HCT116 (cell line): Measurements from ENCODE around the gene LGALS7. TPM values are rescaled to one million over a fixed set of nuclear protein-coding genes. Genes with fewer than 3 reads are reported as not detected.
"Not testable (repeated sequence)": the region's sequence is repeated elsewhere in the genome, so short reads cannot be mapped to it uniquely, and the experiment has no call there.

Experiments used
- ATAC-seq: fragments of 200-7000 bp; cut with Tn5 transposase; 2 replicates; pipeline ENCODE4 v1.9.1; 2020; ENCODE audit warnings: mild to moderate bottlenecking, moderate library complexity
- BruUV-seq: library from RNA; stranded (reverse); fragments of 400-500 nt; replicated peaks from 2 replicates; lab custom pipeline; 2021; lab: Mats Ljungman, UMichigan
- CTCF ChIA-PET: fragments of 300-600 bp; sonication (Branson Sonifier 250); formaldehyde crosslinking; loops from one replicate; lab custom pipeline; 2021; ENCODE audit warnings: antibody characterized with exemption; lab: Charles Lee
- POLR2A ChIA-PET: fragments of 300-600, 350-600 bp; sonication (Branson Sonifier 250); formaldehyde crosslinking; loops from one replicate; lab custom pipeline; 2021; ENCODE audit warnings: antibody characterized with exemption; lab: Charles Lee
- RAD21 ChIA-PET, 2 experiments: fragments of 300-600 bp; sonication (Branson Sonifier 250); formaldehyde crosslinking; loops; one replicate each; lab custom pipeline; 2023; ENCODE audit warnings: low total read pairs in 2 of 2; ENCODE audit not compliant: uncharacterized antibody in 2 of 2, unreplicated experiment in 2 of 2, low non-redundant PET in 1 of 2; lab: Charles Lee
- DNase-seq: peaks from one replicate; pipeline ENCODE4 v3.0.0-alpha.2; 2010; ENCODE audit warnings: low read depth, low spot score
- H2AFZ ChIP-seq: fragments of 200-600 bp; shearing (Covaris generic), sonication (generic); 2 replicates; pipeline ENCODE4 v1.6.1; 2017; ENCODE audit warnings: low read depth, mixed run types, mixed read lengths, antibody characterized with exemption, low read length; ENCODE audit not compliant: poor library complexity, severe bottlenecking
- H3K27ac ChIP-seq: 2 replicates; pipeline ENCODE4 v1.5.1; 2012; ENCODE audit warnings: low read depth, low read length
- H3K27me3 ChIP-seq: fragments of 200-600 bp; sonication (generic); 2 replicates; pipeline ENCODE4 v1.6.1; 2016; ENCODE audit warnings: mixed run types, low read length, mixed read lengths; ENCODE audit not compliant: insufficient read depth
- H3K36me3 ChIP-seq, 2 experiments: fragments of 200-500 bp in 1 of 2; fragments of 200-600 bp in 1 of 2; sonication (Bioruptor generic) in 1 of 2; sonication (generic) in 1 of 2; 2 replicates each; pipeline versions ENCODE4 v1.5.1 to v1.6.1; 2014 to 2016; ENCODE audit warnings: low read length in 2 of 2, inconsistent platforms in 1 of 2, mixed read lengths in 1 of 2, mixed run types in 1 of 2; ENCODE audit not compliant: insufficient read depth in 2 of 2, control insufficient read depth in 1 of 2
- H3K4me1 ChIP-seq, 2 experiments: fragments of 200-600 bp in 1 of 2; sonication (generic) in 1 of 2; 2 replicates each; pipeline versions ENCODE4 v1.5.1 to v1.6.1; 2012 to 2017; ENCODE audit warnings: low read length in 2 of 2, inconsistent platforms in 1 of 2, mild to moderate bottlenecking in 1 of 2, mixed read lengths in 1 of 2, mixed run types in 1 of 2, moderate library complexity in 1 of 2; ENCODE audit not compliant: insufficient read depth in 2 of 2, control insufficient read depth in 1 of 2
- H3K4me2 ChIP-seq: fragments of 200-600 bp; sonication (generic); 2 replicates; pipeline ENCODE4 v1.6.1; 2017; ENCODE audit warnings: mixed run types, low read length, mixed read lengths
- H3K4me3 ChIP-seq, 2 experiments: fragments of 200-600 bp in 1 of 2; sonication (generic) in 1 of 2; replicated peaks in 1 of 2; 2 replicates each; pipeline ENCODE4 v1.5.1; 2011 to 2016; ENCODE audit warnings: low read length in 2 of 2, control low read depth in 1 of 2, low read depth in 1 of 2, mild to moderate bottlenecking in 1 of 2, mixed read lengths in 1 of 2, mixed run types in 1 of 2
- H3K79me2 ChIP-seq: fragments of 200-600 bp; sonication (generic); 2 replicates; pipeline ENCODE4 v1.6.1; 2017; ENCODE audit warnings: mild to moderate bottlenecking, mixed run types, low read length, moderate library complexity, mixed read lengths; ENCODE audit not compliant: insufficient read depth
- H3K9ac ChIP-seq: fragments of 200-600 bp; sonication (generic); 2 replicates; pipeline ENCODE4 v1.6.1; 2016; ENCODE audit warnings: low read length, mixed read lengths
- H3K9me2 ChIP-seq: fragments of 200-600 bp; sonication (generic), shearing (Covaris generic); 2 replicates; pipeline ENCODE4 v1.6.1; 2017; ENCODE audit warnings: mixed run types, mild to moderate bottlenecking, moderate library complexity; ENCODE audit not compliant: insufficient read depth
- H3K9me3 ChIP-seq, 2 experiments: fragments of 200-500 bp in 1 of 2; fragments of 200-600 bp in 1 of 2; sonication (Bioruptor generic) in 1 of 2; sonication (generic) in 1 of 2; 2 replicates each; pipeline ENCODE4 v1.6.1; 2014 to 2017; ENCODE audit warnings: low read length in 2 of 2, mixed read lengths in 2 of 2, inconsistent platforms in 1 of 2, low read depth in 1 of 2, mild to moderate bottlenecking in 1 of 2, mixed run types in 1 of 2, moderate library complexity in 1 of 2; ENCODE audit not compliant: control insufficient read depth in 1 of 2, insufficient read depth in 1 of 2
- H4K20me1 ChIP-seq: fragments of 200-600 bp; sonication (generic), shearing (Covaris generic); 2 replicates; pipeline ENCODE4 v1.6.1; 2017; ENCODE audit warnings: mixed run types, mild to moderate bottlenecking, moderate library complexity; ENCODE audit not compliant: insufficient read depth
- CBX3 ChIP-seq: IDR thresholded peaks from 2 replicates; pipeline ENCODE4 v1.6.1; 2012; ENCODE audit warnings: low read depth
- EGR1 ChIP-seq: IDR thresholded peaks from 2 replicates; pipeline ENCODE4 v1.6.1; 2012; ENCODE audit warnings: low read depth
- ELF1 ChIP-seq: IDR thresholded peaks from 2 replicates; pipeline ENCODE4 v1.6.1; 2012; ENCODE audit warnings: low read depth, borderline replicate concordance
- EZH2 ChIP-seq: fragments of 200-600 bp; sonication (generic); IDR thresholded peaks from 2 replicates; pipeline ENCODE4 v1.6.1; 2017; ENCODE audit warnings: antibody characterized with exemption, mixed run types
- EZH2phosphoT487 ChIP-seq: fragments of 200-600 bp; IDR thresholded peaks from 2 replicates; pipeline ENCODE4 v1.6.1; 2018; ENCODE audit warnings: antibody characterized with exemption, borderline replicate concordance
- JUND ChIP-seq: IDR thresholded peaks from 2 replicates; pipeline ENCODE4 v1.6.1; 2012
- POLR2A ChIP-seq: IDR thresholded peaks from 2 replicates; pipeline ENCODE4 v1.7.0; 2011; ENCODE audit warnings: borderline replicate concordance; ENCODE audit not compliant: insufficient read depth, insufficient read length; ENCODE audit errors: extremely low read depth
- RAD21 ChIP-seq: IDR thresholded peaks from 2 replicates; pipeline ENCODE4 v1.6.1; 2012; ENCODE audit warnings: low read depth, mild to moderate bottlenecking
- TCF7L2 ChIP-seq: IDR thresholded peaks from 2 replicates; pipeline ENCODE4 v1.7.0; 2011; ENCODE audit warnings: borderline replicate concordance, inconsistent platforms; ENCODE audit not compliant: insufficient read depth, insufficient read length; ENCODE audit errors: extremely low read depth
- YY1 ChIP-seq: IDR thresholded peaks from 2 replicates; pipeline ENCODE4 v1.6.1; 2011; ENCODE audit warnings: low read length, low read depth, moderate library complexity, mild to moderate bottlenecking; ENCODE audit not compliant: insufficient replicate concordance; ENCODE audit errors: extremely low read depth
- ZBTB33 ChIP-seq: IDR thresholded peaks from 2 replicates; pipeline ENCODE4 v1.6.1; 2011; ENCODE audit warnings: mild to moderate bottlenecking, low read length, moderate library complexity; ENCODE audit not compliant: insufficient replicate concordance; ENCODE audit errors: extremely low read depth
- ZFX ChIP-seq: fragments of 450-650 bp; IDR thresholded peaks from 2 replicates; pipeline ENCODE4 v1.6.1; 2017
- ZNF274 ChIP-seq: fragments of 200-500 bp; sonication (Bioruptor generic); IDR thresholded peaks from 2 replicates; pipeline ENCODE4 v1.6.1; 2014; ENCODE audit warnings: mild to moderate bottlenecking, low read depth, low read length, inconsistent platforms
- intact Hi-C: fragments of 100-400 bp; cut with micrococcal nuclease; formaldehyde crosslinking; loops from 2 replicates; pipeline ENCODE4 v1.10.0; 2022
- total RNA-seq: library from RNA; stranded (reverse); gene quantifications from one replicate; pipeline ENCODE4 v1.2.1, GENCODE V29; 2021; ENCODE audit not compliant: unreplicated experiment
- TF ChIP-seq, protein P1 (sequence below): IDR thresholded peaks from 2 replicates; pipeline ENCODE4 v1.6.1; 2012
- TF ChIP-seq, protein P2 (sequence below): IDR thresholded peaks from 2 replicates; pipeline ENCODE4 v1.6.1; 2012

LGALS7 gene
- total RNA-seq, 1 experiment from 2014 or later: not detected

DNA sequence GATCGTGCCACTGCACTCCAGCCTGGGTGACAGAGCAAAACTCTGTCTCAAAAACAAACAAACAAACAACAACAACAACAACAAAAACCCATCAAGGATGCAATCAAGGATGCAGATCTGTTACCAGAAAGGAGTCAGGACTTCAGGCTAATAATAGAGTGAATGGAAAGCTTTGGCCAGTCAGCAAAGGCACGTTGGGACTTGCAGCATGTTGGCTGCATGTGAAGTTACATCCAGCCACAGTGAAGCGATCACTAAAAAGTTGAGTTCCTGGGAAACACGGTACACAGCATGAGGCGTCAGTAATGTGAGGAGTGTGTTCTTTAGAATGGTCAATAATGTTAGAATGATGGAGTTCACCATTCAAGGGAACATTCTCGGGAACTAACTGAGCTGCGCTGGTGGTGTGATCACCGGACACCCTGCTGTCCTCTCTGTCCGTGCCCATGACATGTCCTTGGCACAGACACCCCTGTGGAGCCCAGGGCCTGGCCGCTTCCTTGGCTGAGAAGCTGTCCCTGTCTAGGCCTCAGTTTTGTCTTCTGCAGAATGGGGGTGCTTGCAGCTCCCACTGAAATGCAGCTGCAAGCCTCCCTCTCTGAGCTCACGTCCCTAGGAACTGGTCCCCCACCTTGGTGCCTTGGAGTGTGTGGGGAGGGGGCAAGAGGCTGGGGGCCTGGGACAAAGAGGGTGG, 13.4 kb upstream of the LGALS7 start:
- no peak overlapping the region for H3K27ac ChIP-seq
- H3K36me3 ChIP-seq: no peaks in the 10 kb centered on the region
- ChIA-PET RAD21 (no interaction called here), CTCF (interaction anchor here (2.5 kb wide), 1 partner anchor 17 kb away, joined by 10 read pairs; no protein-coding TSS in a partner anchor), POLR2A (no interaction called here)
- H3K9ac ChIP-seq: no peak overlapping the region
- H3K9me3 ChIP-seq: no peaks in the 10 kb centered on the region
- no peak overlapping the region for H3K4me3 ChIP-seq
- DNase-seq: no peak
- H2AFZ ChIP-seq: no peak overlapping the region
- H3K4me1 ChIP-seq: no peaks in the 10 kb centered on the region
- ATAC-seq: no peak
- H3K9me2 ChIP-seq: no peaks in the 10 kb centered on the region
- H3K4me2 ChIP-seq: no peak overlapping the region
- TF ChIP-seq RAD21 (no peak), ZNF274 (no peak), ELF1 (no peak), JUND (no peak), EGR1 (no peak), TCF7L2 (no peak), ZFX (no peak), YY1 (no peak), ZBTB33 (no peak), CBX3 (no peak), EZH2 (no peak), EZH2phosphoT487 (no peak), POLR2A (no peak)
- TF ChIP-seq, protein P1, sequence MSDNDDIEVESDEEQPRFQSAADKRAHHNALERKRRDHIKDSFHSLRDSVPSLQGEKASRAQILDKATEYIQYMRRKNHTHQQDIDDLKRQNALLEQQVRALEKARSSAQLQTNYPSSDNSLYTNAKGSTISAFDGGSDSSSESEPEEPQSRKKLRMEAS: no peak
- TF ChIP-seq, protein P2, sequence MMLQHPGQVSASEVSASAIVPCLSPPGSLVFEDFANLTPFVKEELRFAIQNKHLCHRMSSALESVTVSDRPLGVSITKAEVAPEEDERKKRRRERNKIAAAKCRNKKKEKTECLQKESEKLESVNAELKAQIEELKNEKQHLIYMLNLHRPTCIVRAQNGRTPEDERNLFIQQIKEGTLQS: no peak
- no peaks in the 10 kb centered on the region for H4K20me1 ChIP-seq
- H3K79me2 ChIP-seq: no peaks in the 10 kb centered on the region
- intact Hi-C loops: no loop called here
- no peaks in the 10 kb centered on the region for H3K27me3 ChIP-seq
- no TSS peak for BruUV-seq

- H3K4me3 ChIP-seq, H3K4me2 ChIP-seq, H3K27ac ChIP-seq, DNase-seq, POLR2A ChIA-PET, H3K36me3 ChIP-seq, H3K4me1 ChIP-seq, RAD21 ChIA-PET, H3K9me2 ChIP-seq, H3K27me3 ChIP-seq, H3K9me3 ChIP-seq, H3K79me2 ChIP-seq, H3K9ac ChIP-seq, ATAC-seq, intact Hi-C loops, BruUV-seq, H2AFZ ChIP-seq, H4K20me1 ChIP-seq: not testable (repeated sequence)
- CTCF ChIA-PET: interaction anchor here (2.5 kb wide), 1 partner anchor 17 kb away, joined by 10 read pairs; no protein-coding TSS in a partner anchor
Measured at GRCh38 chr19:38786061-38786460, 12.7 kb upstream of the LGALS7 start.
